Duodenal mucosa (tissue), 2 donors: ENCODE measurements around the gene EIF4A3.

Experiments used
- H3K27ac ChIP-seq: one replicate; pipeline ENCODE4 v1.7.0; 2013; ENCODE audit warnings: low read depth, low read length
- H3K27me3 ChIP-seq, 2 donors: one replicate each; pipeline ENCODE4 v1.7.0; 2013; ENCODE audit warnings: low read length in 2 of 2, control low read depth in 1 of 2; ENCODE audit not compliant: insufficient read depth in 2 of 2, control insufficient read depth in 1 of 2
- H3K36me3 ChIP-seq, 2 donors: one replicate each; pipeline ENCODE4 v1.7.0; 2013; ENCODE audit warnings: low read length in 2 of 2, control low read depth in 1 of 2; ENCODE audit not compliant: insufficient read depth in 2 of 2, control insufficient read depth in 1 of 2
- H3K4me1 ChIP-seq, 2 donors: one replicate each; pipeline ENCODE4 v1.7.0; 2013; ENCODE audit warnings: low read length in 2 of 2, control low read depth in 1 of 2; ENCODE audit not compliant: insufficient read depth in 2 of 2, control insufficient read depth in 1 of 2
- H3K4me3 ChIP-seq, 2 donors: one replicate each; pipeline ENCODE4 v1.7.0; 2013; ENCODE audit warnings: low read length in 2 of 2, low read depth in 1 of 2
- H3K9ac ChIP-seq, 2 donors: one replicate each; pipeline ENCODE4 v1.7.0; 2013; ENCODE audit warnings: low read length in 2 of 2, low read depth in 1 of 2
- H3K9me3 ChIP-seq, 2 donors: one replicate each; pipeline ENCODE4 v1.7.0; 2013; ENCODE audit warnings: low read length in 2 of 2, control low read depth in 1 of 2; ENCODE audit not compliant: control insufficient read depth in 1 of 2

The EIF4A3 gene

GRCh38 chr17:80173916-80174315, 27.0 kb upstream of the EIF4A3 start:
- H3K9me3 ChIP-seq = no peaks in the 10 kb centered on the region
- H3K27me3 ChIP-seq = peaks cover 0 to 3% of the 10 kb centered on the region in 2 donors
- H3K4me1 ChIP-seq = peaks cover 6 to 8% of the 10 kb centered on the region in 2 donors
- no peak overlapping the region for H3K4me3 ChIP-seq
- no peak overlapping the region for H3K27ac ChIP-seq
- H3K36me3 ChIP-seq = no peaks in the 10 kb centered on the region
- H3K9ac ChIP-seq = no peak overlapping the region

- Histone ChIP-seq H3K4me1 (peaks cover 5% of the 10 kb centered on the region in 2 donors), H3K9me3 (no peaks in the 10 kb centered on the region), H3K36me3 (no peaks in the 10 kb centered on the region), H3K27me3 (peaks cover 0 to 3% of the 10 kb centered on the region in 2 donors), H3K9ac (no peak overlapping the region), H3K27ac (no peak overlapping the region), H3K4me3 (no peak overlapping the region)
Observed at GRCh38 chr17:80173126-80173525, 26.2 kb upstream of the EIF4A3 start.

GRCh38 chr17:80171681-80172080, 24.8 kb upstream of the EIF4A3 start:
- no peaks in the 10 kb centered on the region for H3K4me1 ChIP-seq
- H3K27me3 ChIP-seq = peaks cover 0 to 3% of the 10 kb centered on the region in 2 donors
- no peaks in the 10 kb centered on the region for H3K36me3 ChIP-seq
- no peak overlapping the region for H3K9ac ChIP-seq
- H3K4me3 ChIP-seq = no peak overlapping the region
- H3K9me3 ChIP-seq = no peaks in the 10 kb centered on the region
- H3K27ac ChIP-seq = no peak overlapping the region

GRCh38 chr17:80169784-80170500, 23.0 kb upstream of the EIF4A3 start, which contains the start of gene CARD14:
TSS of gene CARD14 (plus strand) at chr17:80170030. CDS start at chr17:80181439, 11,409 bp downstream.
- Histone ChIP-seq H3K36me3 (no peaks in the 10 kb centered on the region), H3K9me3 (no peaks in the 10 kb centered on the region), H3K4me3 (no peak within 1 kb of the TSS), H3K4me1 (no peaks in the 10 kb centered on the region), H3K27me3 (peaks cover 0 to 3% of the 10 kb centered on the region in 2 donors), H3K9ac (no peak within 1 kb of the TSS), H3K27ac (no peak within 1 kb of the TSS)

- peaks cover 0 to 3% of the 10 kb centered on the region in 2 donors for H3K27me3 ChIP-seq
- H3K9ac ChIP-seq = no peak overlapping the region
- no peak overlapping the region for H3K27ac ChIP-seq
- no peaks in the 10 kb centered on the region for H3K9me3 ChIP-seq
- H3K4me1 ChIP-seq = no peaks in the 10 kb centered on the region
- H3K4me3 ChIP-seq = no peak overlapping the region
- no peaks in the 10 kb centered on the region for H3K36me3 ChIP-seq
Observed at GRCh38 chr17:80169107-80169506, 22.2 kb upstream of the EIF4A3 start.

GRCh38 chr17:80168371-80168770, 21.4 kb upstream of the EIF4A3 start:
- H3K27ac ChIP-seq = no peak overlapping the region
- no peaks in the 10 kb centered on the region for H3K36me3 ChIP-seq
- no peak overlapping the region for H3K9ac ChIP-seq
- no peak overlapping the region for H3K4me3 ChIP-seq
- H3K4me1 ChIP-seq = no peaks in the 10 kb centered on the region
- H3K27me3 ChIP-seq = peaks cover 0 to 3% of the 10 kb centered on the region in 2 donors
- no peaks in the 10 kb centered on the region for H3K9me3 ChIP-seq

GRCh38 chr17:80166446-80166845, 19.5 kb upstream of the EIF4A3 start:
- H3K9me3 ChIP-seq = no peaks in the 10 kb centered on the region
- no peak overlapping the region for H3K4me3 ChIP-seq
- H3K36me3 ChIP-seq = no peaks in the 10 kb centered on the region
- no peaks in the 10 kb centered on the region for H3K4me1 ChIP-seq
- H3K9ac ChIP-seq = no peak overlapping the region
- H3K27me3 ChIP-seq = peaks cover 0 to 3% of the 10 kb centered on the region in 2 donors
- no peak overlapping the region for H3K27ac ChIP-seq

- Histone ChIP-seq H3K4me3 (no peak overlapping the region), H3K9ac (no peak overlapping the region)
Observed at GRCh38 chr17:80164185-80164584, 17.3 kb upstream of the EIF4A3 start.

GRCh38 chr17:80163336-80163735, 16.4 kb upstream of the EIF4A3 start:
- Histone ChIP-seq H3K27me3 (peaks cover 0 to 3% of the 10 kb centered on the region in 2 donors), H3K9me3 (no peaks in the 10 kb centered on the region), H3K27ac (no peak overlapping the region), H3K4me1 (no peaks in the 10 kb centered on the region), H3K36me3 (no peaks in the 10 kb centered on the region), H3K9ac (no peak overlapping the region), H3K4me3 (no peak overlapping the region)

More at GRCh38 chr17:80164185-80164584, 17.3 kb upstream of the EIF4A3 start:
- Histone ChIP-seq H3K36me3 (no peaks in the 10 kb centered on the region), H3K27ac (no peak overlapping the region), H3K4me1 (no peaks in the 10 kb centered on the region), H3K27me3 (peaks cover 0 to 3% of the 10 kb centered on the region in 2 donors), H3K9me3 (no peaks in the 10 kb centered on the region)

GRCh38 chr17:80160536-80160935, 13.6 kb upstream of the EIF4A3 start:
- peaks cover 0 to 3% of the 10 kb centered on the region in 2 donors for H3K9me3 ChIP-seq
- no peaks in the 10 kb centered on the region for H3K4me1 ChIP-seq
- no peak overlapping the region for H3K27ac ChIP-seq
- no peaks in the 10 kb centered on the region for H3K36me3 ChIP-seq
- peaks cover 0 to 3% of the 10 kb centered on the region in 2 donors for H3K27me3 ChIP-seq
- no peak overlapping the region for H3K4me3 ChIP-seq
- no peak overlapping the region for H3K9ac ChIP-seq
